HepG2 (cell line): ENCODE data around the gene DTNB. TPM values are rescaled to one million over a fixed set of nuclear protein-coding genes. Genes with fewer than 3 reads are reported as not detected.
A peak's percentile ranks its signal among the peaks of the same experiment; 100 is the strongest.

ENCODE experiments used
- BHLHE40 ChIP-seq: IDR thresholded peaks from 2 replicates; pipeline ENCODE4 v1.6.1; 2011; ENCODE audit warnings: low read length, improper control_type of control experiment
- CEBPG ChIP-seq: IDR thresholded peaks from 2 replicates; pipeline ENCODE4 v1.6.1; 2016
- ELF3 ChIP-seq: IDR thresholded peaks from 2 replicates; pipeline ENCODE4 v1.6.1; 2016; ENCODE audit warnings: missing genetic modification reagents, missing compliant biosample characterization
- GABPB1 ChIP-seq: IDR thresholded peaks from 2 replicates; pipeline ENCODE4 v1.6.1; 2016; ENCODE audit warnings: mild to moderate bottlenecking, missing genetic modification reagents, moderate library complexity, missing compliant biosample characterization
- HDAC1 ChIP-seq: sonication (generic); formaldehyde crosslinking; IDR thresholded peaks from 2 replicates; pipeline ENCODE4 v1.5.1; 2020; ENCODE audit warnings: mild to moderate bottlenecking, missing genetic modification reagents
- HNRNPLL ChIP-seq: fragments of 200-400 bp; formaldehyde crosslinking; IDR thresholded peaks from 2 replicates; pipeline ENCODE4 v1.6.1; 2017; ENCODE audit warnings: mild to moderate bottlenecking, low read depth, low read length; ENCODE audit not compliant: poor library complexity, severe bottlenecking
- KAT8 ChIP-seq: IDR thresholded peaks from 2 replicates; pipeline ENCODE4 v1.6.1; 2016; ENCODE audit warnings: missing genetic modification reagents, missing compliant biosample characterization
- KLF12 ChIP-seq: sonication (generic); formaldehyde crosslinking; IDR thresholded peaks from 2 replicates; pipeline ENCODE4 v1.4.0; 2020; ENCODE audit warnings: missing genetic modification reagents, borderline replicate concordance
- MIER3 ChIP-seq: IDR thresholded peaks from 2 replicates; pipeline ENCODE4 v1.6.1; 2016; ENCODE audit warnings: missing compliant biosample characterization, borderline replicate concordance
- MTA1 ChIP-seq: sonication (generic); formaldehyde crosslinking; IDR thresholded peaks from 2 replicates; pipeline ENCODE4 v1.4.0; 2020; ENCODE audit warnings: missing genetic modification reagents, mild to moderate bottlenecking, borderline replicate concordance
- SIX1 ChIP-seq: sonication (generic); formaldehyde crosslinking; IDR thresholded peaks from 2 replicates; pipeline ENCODE4 v1.4.0; 2020; ENCODE audit warnings: missing genetic modification reagents, borderline replicate concordance
- SMAD3 ChIP-seq: sonication (generic); formaldehyde crosslinking; IDR thresholded peaks from 2 replicates; pipeline ENCODE4 v1.4.0; 2020; ENCODE audit warnings: missing genetic modification reagents
- SOX6 ChIP-seq, 2 experiments: fragments of 450-650 bp in 1 of 2; sonication (generic) in 1 of 2; formaldehyde crosslinking in 1 of 2; IDR thresholded peaks; 2 replicates each; pipeline versions ENCODE4 v1.4.0 to v1.6.1; 2017 to 2020; ENCODE audit warnings: antibody characterized with exemption in 1 of 2, mild to moderate bottlenecking in 1 of 2, missing genetic modification reagents in 1 of 2
- TEF ChIP-seq: sonication (generic); formaldehyde crosslinking; IDR thresholded peaks from 2 replicates; pipeline ENCODE4 v1.5.0; 2020; ENCODE audit warnings: missing genetic modification reagents
- TP53 ChIP-seq: sonication (generic); formaldehyde crosslinking; conservative IDR thresholded peaks from 2 replicates; pipeline ENCODE4 v1.4.0; 2020; ENCODE audit warnings: missing genetic modification reagents
- XRCC5 ChIP-seq: fragments of 200-400 bp; formaldehyde crosslinking; optimal IDR thresholded peaks from 2 replicates; pipeline ENCODE3; 2017; ENCODE audit warnings: mild to moderate bottlenecking, low read length
- ZFP91 ChIP-seq: sonication (generic); formaldehyde crosslinking; IDR thresholded peaks from 2 replicates; pipeline ENCODE4 v1.9.0; 2022; ENCODE audit warnings: missing genetic modification reagents, mild to moderate bottlenecking, borderline replicate concordance
- ZMAT3 ChIP-seq: sonication (generic); formaldehyde crosslinking; conservative IDR thresholded peaks from 2 replicates; pipeline ENCODE4 v1.7.0; 2021; ENCODE audit warnings: missing genetic modification reagents
- ZNF354B ChIP-seq: sonication (generic); formaldehyde crosslinking; IDR thresholded peaks from 2 replicates; pipeline ENCODE4 v1.8.0; 2022; ENCODE audit warnings: mild to moderate bottlenecking, missing genetic modification reagents
- ZNF501 ChIP-seq: sonication (generic); formaldehyde crosslinking; IDR thresholded peaks from 2 replicates; pipeline ENCODE4 v1.5.1; 2020; ENCODE audit warnings: mild to moderate bottlenecking, moderate library complexity, missing genetic modification reagents
- ZNF562 ChIP-seq: sonication (generic); formaldehyde crosslinking; IDR thresholded peaks from 2 replicates; pipeline ENCODE4 v1.8.0; 2022; ENCODE audit warnings: missing genetic modification reagents, borderline replicate concordance
- ZNF569 ChIP-seq: sonication (generic); formaldehyde crosslinking; IDR thresholded peaks from 2 replicates; pipeline ENCODE4 v1.5.0; 2020; ENCODE audit warnings: mild to moderate bottlenecking, missing genetic modification reagents, moderate library complexity, borderline replicate concordance
- ZNF609 ChIP-seq: sonication (generic); formaldehyde crosslinking; IDR thresholded peaks from 2 replicates; pipeline ENCODE4 v1.4.0; 2020; ENCODE audit warnings: mild to moderate bottlenecking, missing genetic modification reagents, borderline replicate concordance
- ZNF672 ChIP-seq: sonication (generic); formaldehyde crosslinking; IDR thresholded peaks from 2 replicates; pipeline ENCODE4 v1.8.1; 2022; ENCODE audit warnings: missing genetic modification reagents
- ZNF816 ChIP-seq: sonication (generic); formaldehyde crosslinking; IDR thresholded peaks from 2 replicates; pipeline ENCODE4 v1.8.0; 2022; ENCODE audit warnings: missing genetic modification reagents, mild to moderate bottlenecking, borderline replicate concordance
- polyA plus RNA-seq, 8 experiments: library from polyadenylated mRNA; depleted of rRNA in 3 of 8; stranded (reverse) in 7 of 8; unstranded in 1 of 8; fragments of >200 nt; fragmentation: Illumina TruSeq in 4 of 8; extraction: Trizol in 4 of 8; gene quantifications; 2 replicates each; pipeline versions ENCODE4 v1.2.1 to v1.2.3, GENCODE V29; 2011 to 2016; ENCODE audit warnings: low read depth in 4 of 8, missing spikeins in 1 of 8, mixed read lengths in 1 of 8; ENCODE audit not compliant: insufficient read depth in 1 of 8
- total RNA-seq, 5 experiments: library from RNA; depleted of rRNA; stranded (reverse); fragments of >200 nt; fragmentation: Illumina TruSeq; extraction: Trizol; gene quantifications; 2 replicates each; pipeline ENCODE4 v1.2.3, GENCODE V29; 2016; ENCODE audit warnings: low read depth in 1 of 5

The DTNB gene
- total and polyA plus RNA-seq, 2 of the 13 experiments (the other 11 are each of a cell fraction or from before 2014, with no cell fraction given), result 14.4 to 23.9 TPM

- TF ChIP-seq ZFP91 (CRISPR knock-in tag) (peak; percentile 63; the same call in 1 of the 2 replicates), ELF3 (peak; percentile 77), BHLHE40 (0 out of 2 replicates have a peak, but pooled peaks have one; percentile 33), KLF12 (peak; percentile 76; the same call in 1 of the 2 replicates), ZNF354B (CRISPR knock-in tag) (0 out of 2 replicates have a peak, but pooled peaks have one; percentile 12), GABPB1 (CRISPR knock-in tag) (peak; percentile 71), KAT8 (CRISPR knock-in tag) (peak; percentile 75), ZNF501 (peak; percentile 71; the same call in 1 of the 2 replicates), CEBPG (CRISPR knock-in tag) (peak; percentile 44), SIX1 (CRISPR knock-in tag) (no peak), ZNF609 (CRISPR knock-in tag) (peak; percentile 60; the same call in 1 of the 2 replicates), ZNF816 (CRISPR knock-in tag) (no peak), TEF (0 out of 2 replicates have a peak, but pooled peaks have one; percentile 35), SMAD3 (CRISPR knock-in tag) (peak; percentile 41; the same call in 1 of the 2 replicates), MTA1 (CRISPR knock-in tag) (0 out of 2 replicates have a peak, but pooled peaks have one; percentile 47), TP53 (0 out of 2 replicates have a peak, but pooled peaks have one; percentile 56), MIER3 (CRISPR knock-in tag) (peak; percentile 66; the same call in 1 of the 2 replicates), ZNF672 (no peak), XRCC5 (peak; percentile 100), ZMAT3 (CRISPR knock-in tag) (0 out of 2 replicates have a peak, but pooled peaks have one; percentile 13), ZNF562 (CRISPR knock-in tag) (no peak), SOX6 (IDR thresholded peaks at IDR 0.05) (no peak), SOX6 (CRISPR knock-in tag; IDR thresholded peaks at IDR 0.05) (peak; percentile 62), HDAC1 (CRISPR knock-in tag) (peak; percentile 38; the same call in 1 of the 2 replicates), ZNF569 (CRISPR knock-in tag) (no peak), HNRNPLL (peak; percentile 70)
Measured at GRCh38 chr2:25362049-25362433, 311.3 kb downstream of the DTNB start (continued).
